AG04449 (cell line): ENCODE measurements around the gene SDC4.

ENCODE experiments used
- CTCF ChIA-PET: fragments of 350-600 bp; formaldehyde crosslinking; extraction: SDS; loops from one replicate; lab custom pipeline; 2021; ENCODE audit warnings: antibody characterized with exemption; lab: Yijun Ruan, JAX
- POLR2A ChIA-PET: fragments of 400-600, 350-600 bp; formaldehyde crosslinking; extraction: SDS; loops from one replicate; lab custom pipeline; 2020; ENCODE audit warnings: antibody characterized with exemption, inconsistent platforms; lab: Yijun Ruan, JAX
- DNase-seq: peaks from one replicate; pipeline ENCODE4 v3.0.0-alpha.2; 2010; ENCODE audit warnings: low read depth, low spot score
- H3K4me3 ChIP-seq: 2 replicates; pipeline ENCODE4 v1.5.1; 2011; ENCODE audit warnings: low read depth, mild to moderate bottlenecking, control low read depth, low read length
- CTCF ChIP-seq: IDR thresholded peaks from one replicate; pipeline ENCODE4 v1.5.1; 2011; ENCODE audit warnings: mild to moderate bottlenecking, moderate library complexity, low read length, control low read depth, inconsistent platforms; ENCODE audit not compliant: insufficient read depth; ENCODE audit errors: missing control alignments

The SDC4 gene

GRCh38 chr20:45288860-45289259, 59.4 kb downstream of the SDC4 start:
- POLR2A ChIA-PET: no interaction called here
- CTCF ChIA-PET: interaction anchor here (0.6 to 6.3 kb wide), 6 partner anchors 39 to 245 kb away, joined by 3 to 146 read pairs (median 3); no protein-coding TSS in a partner anchor
- no peak for TF ChIP-seq CTCF
- no peak for DNase-seq
- no peak overlapping the region for H3K4me3 ChIP-seq

DNA sequence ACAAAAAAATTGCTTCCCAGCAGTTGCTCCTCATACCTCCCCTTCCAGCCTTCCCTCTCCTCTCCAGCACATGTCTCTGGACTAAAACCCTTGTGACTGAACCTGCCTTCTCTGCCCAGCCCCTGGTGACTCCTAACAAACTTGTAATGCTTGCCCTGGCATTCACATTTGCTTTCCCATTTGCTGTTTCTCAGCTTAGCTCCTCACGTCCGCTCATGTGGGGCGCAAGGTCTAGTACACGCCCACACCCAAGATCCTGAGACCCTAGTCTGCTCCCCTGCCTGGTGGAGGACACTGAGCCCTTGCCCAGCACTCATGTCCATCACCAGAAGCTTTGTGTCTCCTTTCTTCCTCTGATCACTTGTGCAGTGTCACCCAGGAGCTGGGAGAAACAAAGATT, 59.8 kb downstream of the SDC4 start:
- no peak overlapping the region for H3K4me3 ChIP-seq
- POLR2A ChIA-PET: no interaction called here
- TF ChIP-seq CTCF: no peak
- no peak for DNase-seq
- CTCF ChIA-PET: interaction anchor here (0.6 to 3.0 kb wide), 5 partner anchors 38 to 244 kb away, joined by 3 to 19 read pairs (median 3); no protein-coding TSS in a partner anchor

DNA sequence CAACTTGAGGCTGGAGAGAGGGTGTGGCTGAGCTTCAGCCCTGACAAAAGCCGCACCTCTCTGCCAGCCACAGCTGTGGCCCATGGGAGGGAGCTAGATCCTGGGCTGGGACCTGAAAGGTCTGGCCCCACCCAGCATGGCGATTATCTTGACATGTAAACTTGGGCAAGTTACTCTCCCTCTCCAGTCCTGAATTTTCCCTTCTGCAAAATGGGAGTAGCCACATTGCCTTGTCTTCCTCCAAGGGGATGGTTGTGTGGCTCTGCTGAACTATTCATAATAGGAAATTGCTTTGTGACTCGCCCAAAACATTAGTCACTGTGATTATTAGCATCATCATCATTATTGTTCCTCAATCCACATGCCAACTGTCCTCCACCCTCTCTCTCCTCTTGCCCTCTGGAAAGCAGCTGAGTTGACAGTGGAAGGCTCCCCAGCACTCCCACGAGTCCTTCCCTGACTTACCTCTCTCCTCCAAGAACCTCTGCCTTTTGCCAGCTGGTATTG, 64.6 kb downstream of the SDC4 start:
- TF ChIP-seq CTCF: no peak
- no peak for DNase-seq
- ChIA-PET CTCF (interaction anchor here (1.2 to 3.8 kb wide), 3 partner anchors 10 to 239 kb away, joined by 4 to 25 read pairs (median 6); no protein-coding TSS in a partner anchor), POLR2A (no interaction called here)
- H3K4me3 ChIP-seq: no peak overlapping the region

GRCh38 chr20:45282700-45283550, 65.3 kb downstream of the SDC4 start:
- ChIA-PET POLR2A (no interaction called here), CTCF (interaction anchor here (2.0 to 3.8 kb wide), 2 partner anchors 10 to 13 kb away, joined by 4 to 25 read pairs; no protein-coding TSS in a partner anchor)
- TF ChIP-seq CTCF: no peak
- DNase-seq: no peak
- no peak overlapping the region for H3K4me3 ChIP-seq

DNA sequence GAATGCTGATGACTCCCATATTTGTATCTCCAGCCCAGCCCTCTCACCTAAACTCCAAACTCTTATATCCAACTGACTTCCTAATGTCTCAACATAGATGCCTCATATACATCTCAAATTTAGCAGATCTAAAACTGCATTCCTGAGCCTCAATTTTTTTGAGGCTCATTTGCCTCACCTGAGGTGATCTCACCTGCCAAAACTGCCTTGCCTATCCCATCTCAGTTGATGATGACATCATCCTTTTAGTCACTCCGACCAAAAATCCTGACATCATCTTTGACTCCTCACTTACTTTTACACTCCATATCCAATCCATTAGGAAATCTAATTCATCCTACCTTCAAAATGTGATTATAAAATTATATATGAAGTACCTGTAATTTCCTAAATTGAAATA, 68.2 kb downstream of the SDC4 start:
- no peak for TF ChIP-seq CTCF

DNA sequence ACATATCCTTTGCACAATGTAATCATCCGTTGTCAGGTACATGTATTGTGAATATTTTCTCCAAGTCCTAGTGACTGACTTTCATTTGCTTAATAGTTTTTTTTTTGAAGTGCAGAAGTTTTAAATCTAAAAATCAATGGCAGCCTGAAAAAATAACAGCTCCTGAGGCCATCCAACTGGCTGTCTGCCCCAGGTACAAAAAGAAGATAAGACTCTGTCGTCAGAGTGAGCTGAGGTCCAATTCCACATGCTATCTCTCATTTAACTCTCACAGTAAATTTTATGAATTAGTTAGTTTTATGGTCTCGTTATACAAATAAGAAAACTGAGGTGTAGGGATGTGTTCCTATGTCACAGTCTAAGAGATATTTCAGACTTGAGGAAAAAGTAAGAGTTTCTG, 72.9 kb downstream of the SDC4 start:
- no peak overlapping the region for H3K4me3 ChIP-seq
- no peak for DNase-seq
- ChIA-PET CTCF (no interaction called here), POLR2A (no interaction called here)
- no peak for TF ChIP-seq CTCF

More for the DNA sequence above, 68.2 kb downstream of the SDC4 start:
- ChIA-PET CTCF (interaction anchor here (1.3 to 3.1 kb wide), 3 partner anchors 11 to 236 kb away, joined by 4 to 10 read pairs (median 7); no protein-coding TSS in a partner anchor), POLR2A (no interaction called here)
- no peak for DNase-seq
- no peak overlapping the region for H3K4me3 ChIP-seq
